ENCODE results near the gene EXO1. TPM values are rescaled to one million over a fixed set of nuclear protein-coding genes. Genes with fewer than 3 reads are reported as not detected.

EXO1 gene
- total RNA-seq, 2 donors from 2014 or later: 21.7 to 30.9 TPM

- H3K27me3 ChIP-seq (ENCODE audit: control insufficient read depth, insufficient read depth, low read length, poor library complexity, severe bottlenecking): no peaks in the 10 kb centered on the region
- no peak overlapping the region for H3K9ac ChIP-seq (ENCODE audit: extremely low read depth, low read length, poor library complexity, severe bottlenecking)
- no peaks in the 10 kb centered on the region for H3K36me3 ChIP-seq (ENCODE audit: control insufficient read depth, insufficient read depth, low read length)
- Mint-ChIP-seq H3K27me3 (ENCODE audit: insufficient read depth) (no peaks in the 10 kb centered on the region), H3K4me1 (peaks cover 18% of the 10 kb centered on the region), H3K27ac (no peak overlapping the region), H3K9me3 (no peaks in the 10 kb centered on the region), H3K36me3 (ENCODE audit: low read depth) (no peaks in the 10 kb centered on the region), H3K4me3 (no peak overlapping the region)
- no peaks in the 10 kb centered on the region for H3K9me3 ChIP-seq (ENCODE audit: control insufficient read depth, low read length)
- 83% methylated on average over 6 of the region's 6 CpGs; no CpG with 5 or more reads in 1 of the 2 experiments for WGBS, 2 experiments (ENCODE audit: insufficient coverage in 1 of 2, insufficient read length in 1 of 2)
- no peak for TF ChIP-seq CTCF (conservative IDR thresholded peaks at IDR 0.05)
- H3K4me1 ChIP-seq (ENCODE audit: control insufficient read depth, insufficient read depth, low read length): no peaks in the 10 kb centered on the region
- DNase-seq: no peak
- no peak overlapping the region for H3K4me3 ChIP-seq (ENCODE audit: low read length)
- H3K27ac ChIP-seq (ENCODE audit: low read depth, low read length): no peak overlapping the region
Observed at GRCh38 chr1:241844593-241844992, 3.4 kb upstream of the EXO1 start.

GRCh38 chr1:241846375-241846774 lies 1.6 kb upstream of the EXO1 start:
- no peak overlapping the region for H3K27ac Mint-ChIP-seq
- no peak overlapping the region for H3K4me3 Mint-ChIP-seq
- H3K27me3 Mint-ChIP-seq (ENCODE audit: insufficient read depth): no peaks in the 10 kb centered on the region

GRCh38 chr1:241846862-241847539 lies 1.0 kb upstream of the EXO1 start:
- peaks cover 19% of the 10 kb centered on the region for H3K4me1 Mint-ChIP-seq
- no peak overlapping the region for H3K9ac ChIP-seq (ENCODE audit: extremely low read depth, low read length, poor library complexity, severe bottlenecking)
- peak overlapping the region; percentile 99 for H3K27ac Mint-ChIP-seq

More at GRCh38 chr1:241846375-241846774, 1.6 kb upstream of the EXO1 start:
- Mint-ChIP-seq H3K4me1 (peaks cover 19% of the 10 kb centered on the region), H3K9me3 (no peaks in the 10 kb centered on the region), H3K36me3 (ENCODE audit: low read depth) (peaks cover 3% of the 10 kb centered on the region)
- TF ChIP-seq CTCF (conservative IDR thresholded peaks at IDR 0.05): no peak
- Histone ChIP-seq H3K9me3 (ENCODE audit: control insufficient read depth, low read length) (no peaks in the 10 kb centered on the region), H3K4me1 (ENCODE audit: control insufficient read depth, insufficient read depth, low read length) (no peaks in the 10 kb centered on the region), H3K36me3 (ENCODE audit: control insufficient read depth, insufficient read depth, low read length) (peaks cover 8% of the 10 kb centered on the region), H3K27me3 (ENCODE audit: control insufficient read depth, insufficient read depth, low read length, poor library complexity, severe bottlenecking) (no peaks in the 10 kb centered on the region), H3K4me3 (ENCODE audit: low read length) (no peak overlapping the region), H3K27ac (ENCODE audit: low read depth, low read length) (no peak overlapping the region), H3K9ac (ENCODE audit: extremely low read depth, low read length, poor library complexity, severe bottlenecking) (no peak overlapping the region)
- no peak for DNase-seq

More at GRCh38 chr1:241846862-241847539, 1.0 kb upstream of the EXO1 start:
- WGBS, 2 experiments (ENCODE audit: insufficient coverage in 1 of 2, insufficient read length in 1 of 2): 85 to 100% methylated on average over 4 of the region's 4 CpGs
- Mint-ChIP-seq H3K4me3 (peak overlapping the region; percentile 89), H3K27me3 (ENCODE audit: insufficient read depth) (no peaks in the 10 kb centered on the region), H3K9me3 (no peaks in the 10 kb centered on the region), H3K36me3 (ENCODE audit: low read depth) (peaks cover 3% of the 10 kb centered on the region)
- Histone ChIP-seq H3K27ac (ENCODE audit: low read depth, low read length) (no peak overlapping the region), H3K4me3 (ENCODE audit: low read length) (peak overlapping the region; percentile 91), H3K9me3 (ENCODE audit: control insufficient read depth, low read length) (no peaks in the 10 kb centered on the region), H3K36me3 (ENCODE audit: control insufficient read depth, insufficient read depth, low read length) (peaks cover 11% of the 10 kb centered on the region), H3K4me1 (ENCODE audit: control insufficient read depth, insufficient read depth, low read length) (no peaks in the 10 kb centered on the region), H3K27me3 (ENCODE audit: control insufficient read depth, insufficient read depth, low read length, poor library complexity, severe bottlenecking) (no peaks in the 10 kb centered on the region)
- DNase-seq: no peak
- TF ChIP-seq CTCF (conservative IDR thresholded peaks at IDR 0.05): no peak

All from endodermal cell (in vitro differentiated cells).